IMR-90 (cell line): ENCODE data around the gene RBM15B. TPM values are rescaled to one million over a fixed set of nuclear protein-coding genes. Genes with fewer than 3 reads are reported as not detected.

Experiments used
- ATAC-seq: fragments of 200-7000 bp; cut with Tn5 transposase; 2 replicates; pipeline ENCODE4 v1.9.1; 2020; ENCODE audit warnings: low read depth, mild to moderate bottlenecking, moderate library complexity
- BruUV-seq: library from RNA; stranded (reverse); fragments of 400-500 nt; replicated peaks from 2 replicates; lab custom pipeline; 2021; lab: Mats Ljungman, UMichigan
- CTCF ChIA-PET: fragments of 300-600 bp; formaldehyde crosslinking; extraction: SDS; loops from one replicate; lab custom pipeline; 2021; ENCODE audit warnings: antibody characterized with exemption; lab: Yijun Ruan, JAX
- POLR2A ChIA-PET: fragments of 300-600 bp; sonication (Branson Sonifier 250); formaldehyde crosslinking; loops from one replicate; lab custom pipeline; 2022; ENCODE audit warnings: antibody characterized with exemption; ENCODE audit not compliant: unreplicated experiment; lab: Charles Lee
- DNase-seq: peaks from one replicate; pipeline ENCODE4 v3.0.0; 2013
- H2AFZ ChIP-seq: replicated peaks from 2 replicates; pipeline ENCODE3; 2013; ENCODE audit warnings: low read length, mild to moderate bottlenecking; ENCODE audit not compliant: poor library complexity
- H2AK5ac ChIP-seq: 2 replicates; pipeline ENCODE4 v1.6.1; 2013; ENCODE audit warnings: low read depth, low read length, inconsistent platforms
- H2AK9ac ChIP-seq: replicated peaks from 2 replicates; pipeline ENCODE3; 2013; ENCODE audit warnings: mild to moderate bottlenecking, low read depth, low read length, moderate library complexity; ENCODE audit not compliant: poor library complexity
- H2BK120ac ChIP-seq: 2 replicates; pipeline ENCODE4 v1.6.1; 2013; ENCODE audit warnings: low read depth, low read length, inconsistent platforms
- H2BK15ac ChIP-seq: 3 replicates; pipeline ENCODE4 v1.6.1; 2013; ENCODE audit warnings: low read depth, low read length, inconsistent platforms
- H2BK20ac ChIP-seq: 2 replicates; pipeline ENCODE4 v1.6.1; 2013; ENCODE audit warnings: low read depth, mild to moderate bottlenecking, inconsistent platforms, low read length, moderate library complexity
- H2BK5ac ChIP-seq: 2 replicates; pipeline ENCODE4 v1.6.1; 2013; ENCODE audit warnings: mild to moderate bottlenecking, low read depth, low read length, inconsistent platforms; ENCODE audit not compliant: poor library complexity, severe bottlenecking
- H3K14ac ChIP-seq: replicated peaks from 2 replicates; pipeline ENCODE4 v1.6.1; 2013; ENCODE audit warnings: low read depth, low read length, inconsistent platforms
- H3K18ac ChIP-seq: 2 replicates; pipeline ENCODE4 v1.6.1; 2013; ENCODE audit warnings: low read depth, low read length, control low read depth
- H3K23ac ChIP-seq: 2 replicates; pipeline ENCODE4 v1.6.1; 2013; ENCODE audit warnings: low read depth, low read length, inconsistent platforms
- H3K27ac ChIP-seq: 2 replicates; pipeline ENCODE4 v1.5.1; 2013; ENCODE audit warnings: mild to moderate bottlenecking, control low read depth, low read length; ENCODE audit not compliant: insufficient read depth
- H3K27me3 ChIP-seq: 2 replicates; pipeline ENCODE4 v1.6.1; 2013; ENCODE audit warnings: low read length; ENCODE audit not compliant: control insufficient read depth, insufficient read depth
- H3K36me3 ChIP-seq: 2 replicates; pipeline ENCODE4 v1.6.1; 2013; ENCODE audit warnings: low read length, mixed read lengths; ENCODE audit not compliant: control insufficient read depth, insufficient read depth
- H3K4ac ChIP-seq: 2 replicates; pipeline ENCODE4 v1.6.1; 2013; ENCODE audit warnings: low read depth, low read length, inconsistent platforms
- H3K4me1 ChIP-seq: 2 replicates; pipeline ENCODE4 v1.6.1; 2013; ENCODE audit warnings: low read length, mixed read lengths; ENCODE audit not compliant: control insufficient read depth, insufficient read depth
- H3K4me2 ChIP-seq: 2 replicates; pipeline ENCODE4 v1.6.1; 2013; ENCODE audit warnings: low read depth, mild to moderate bottlenecking, control low read depth, low read length, moderate library complexity
- H3K4me3 ChIP-seq: 2 replicates; pipeline ENCODE4 v1.5.1; 2013; ENCODE audit warnings: low read depth, mild to moderate bottlenecking, control low read depth, low read length, moderate library complexity; ENCODE audit not compliant: insufficient read depth
- H3K56ac ChIP-seq: 2 replicates; pipeline ENCODE4 v1.6.1; 2013; ENCODE audit warnings: low read length, inconsistent platforms; ENCODE audit not compliant: insufficient read depth; ENCODE audit errors: extremely low read depth
- H3K79me1 ChIP-seq, 2 experiments: 2 replicates each; pipeline ENCODE4 v1.6.1; 2013; ENCODE audit warnings: low read length in 2 of 2, inconsistent platforms in 1 of 2, low read depth in 1 of 2
- H3K9ac ChIP-seq: 2 replicates; pipeline ENCODE4 v1.6.1; 2013; ENCODE audit warnings: low read depth, low read length, control low read depth
- H3K9me1 ChIP-seq: 2 replicates; pipeline ENCODE4 v1.6.1; 2013; ENCODE audit warnings: low read length, inconsistent platforms; ENCODE audit not compliant: insufficient read depth
- H3K9me3 ChIP-seq: 2 replicates; pipeline ENCODE4 v1.6.1; 2013; ENCODE audit warnings: low read length; ENCODE audit not compliant: control insufficient read depth, insufficient read depth
- H4K20me1 ChIP-seq: 2 replicates; pipeline ENCODE4 v1.6.1; 2013; ENCODE audit warnings: low read length, inconsistent platforms; ENCODE audit not compliant: insufficient read depth
- H4K5ac ChIP-seq: 2 replicates; pipeline ENCODE4 v1.6.1; 2013; ENCODE audit warnings: mild to moderate bottlenecking, low read depth, low read length, control low read depth
- H4K8ac ChIP-seq, 2 experiments: 2 replicates each; pipeline ENCODE4 v1.6.1; 2013; ENCODE audit warnings: low read depth in 2 of 2, low read length in 2 of 2, control low read depth in 1 of 2, inconsistent platforms in 1 of 2
- H4K91ac ChIP-seq: 2 replicates; pipeline ENCODE4 v1.6.1; 2013; ENCODE audit warnings: low read depth, low read length, inconsistent platforms; ENCODE audit not compliant: insufficient read depth
- CEBPB ChIP-seq: IDR thresholded peaks from 2 replicates; pipeline ENCODE4 v1.6.1; 2012; ENCODE audit warnings: low read depth, low read length, improper control_type of control experiment
- CHD1 ChIP-seq: IDR thresholded peaks from 2 replicates; pipeline ENCODE4 v1.6.1; 2012; ENCODE audit warnings: low read depth, low read length, improper control_type of control experiment
- MAFK ChIP-seq: IDR thresholded peaks from 2 replicates; pipeline ENCODE4 v1.6.1; 2012; ENCODE audit warnings: low read depth, low read length, improper control_type of control experiment
- MAZ ChIP-seq: IDR thresholded peaks from 2 replicates; pipeline ENCODE4 v1.6.1; 2012; ENCODE audit warnings: low read depth, mild to moderate bottlenecking, low read length, improper control_type of control experiment, moderate library complexity, borderline replicate concordance
- MXI1 ChIP-seq: IDR thresholded peaks from 2 replicates; pipeline ENCODE4 v1.6.1; 2012; ENCODE audit warnings: low read depth, mild to moderate bottlenecking, low read length, moderate library complexity, borderline replicate concordance
- POLR2A ChIP-seq: IDR thresholded peaks from 2 replicates; pipeline ENCODE4 v1.6.1; 2012; ENCODE audit warnings: mild to moderate bottlenecking, low read depth, low read length
- RAD21 ChIP-seq: IDR thresholded peaks from 2 replicates; pipeline ENCODE4 v1.6.1; 2012; ENCODE audit warnings: low read length, improper control_type of control experiment
- RCOR1 ChIP-seq: IDR thresholded peaks from 2 replicates; pipeline ENCODE4 v1.6.1; 2012; ENCODE audit warnings: mild to moderate bottlenecking, low read length, improper control_type of control experiment; ENCODE audit not compliant: insufficient replicate concordance
- RFX5 ChIP-seq: IDR thresholded peaks from 2 replicates; pipeline ENCODE4 v1.8.0; 2012; ENCODE audit warnings: low read depth, mild to moderate bottlenecking, low read length, moderate library complexity
- WGBS, 2 experiments: methylation state at CpG; one replicate each; pipeline versions ENCODE4 v1.1.5 to v1.1.7; 2013; ENCODE audit warnings: missing lambda C conversion rate in 2 of 2; ENCODE audit not compliant: insufficient read length in 1 of 2; ENCODE audit errors: extremely low coverage in 2 of 2; 5-methylcytosine and 5-hydroxymethylcytosine counted together
- dilution Hi-C: fragments of 300-500 bp; cut with HindIII; formaldehyde crosslinking; loops from one replicate; pipeline ENCODE4 v1.14.3; 2018; ENCODE audit warnings: low sequenced_read_pairs; ENCODE audit not compliant: unreplicated experiment
- in situ Hi-C: fragments of 300-500 bp; cut with MboI; formaldehyde crosslinking; loops from 3 replicates; pipeline ENCODE4 v1.14.3; 2019; ENCODE audit warnings: low sequenced_read_pairs, inconsistent platforms, mixed read lengths
- intact Hi-C: fragments of 100-400 bp; cut with micrococcal nuclease; formaldehyde crosslinking; loops from 2 replicates; pipeline ENCODE4 v1.10.0; 2022
- polyA plus RNA-seq, 3 experiments: library from polyadenylated mRNA; depleted of rRNA; stranded (reverse); fragments of >200 nt; gene quantifications; 2 replicates each; pipeline ENCODE4 v1.2.3, GENCODE V29; 2012; ENCODE audit warnings: low replicate concordance in 1 of 3
- total RNA-seq: library from RNA; depleted of rRNA; stranded (reverse); fragments of >200 nt; gene quantifications from 2 replicates; pipeline ENCODE4 v1.2.3, GENCODE V29; 2012
- TF ChIP-seq, protein P1 (sequence below): conservative IDR thresholded peaks from 2 replicates; pipeline ENCODE4 v1.5.1; 2012; ENCODE audit warnings: mild to moderate bottlenecking, low read depth, low read length, improper control_type of control experiment
- TF ChIP-seq, protein P2 (sequence below): fragments of 150-350 bp; IDR thresholded peaks from 2 replicates; pipeline ENCODE4 v1.6.1; 2017; ENCODE audit warnings: mild to moderate bottlenecking, antibody characterized with exemption, low read length, low read depth

RBM15B gene
- total and polyA plus RNA-seq, 2 of the 4 experiments (the other 2 are of a cell fraction): 16.2 to 17.4 TPM

DNA sequence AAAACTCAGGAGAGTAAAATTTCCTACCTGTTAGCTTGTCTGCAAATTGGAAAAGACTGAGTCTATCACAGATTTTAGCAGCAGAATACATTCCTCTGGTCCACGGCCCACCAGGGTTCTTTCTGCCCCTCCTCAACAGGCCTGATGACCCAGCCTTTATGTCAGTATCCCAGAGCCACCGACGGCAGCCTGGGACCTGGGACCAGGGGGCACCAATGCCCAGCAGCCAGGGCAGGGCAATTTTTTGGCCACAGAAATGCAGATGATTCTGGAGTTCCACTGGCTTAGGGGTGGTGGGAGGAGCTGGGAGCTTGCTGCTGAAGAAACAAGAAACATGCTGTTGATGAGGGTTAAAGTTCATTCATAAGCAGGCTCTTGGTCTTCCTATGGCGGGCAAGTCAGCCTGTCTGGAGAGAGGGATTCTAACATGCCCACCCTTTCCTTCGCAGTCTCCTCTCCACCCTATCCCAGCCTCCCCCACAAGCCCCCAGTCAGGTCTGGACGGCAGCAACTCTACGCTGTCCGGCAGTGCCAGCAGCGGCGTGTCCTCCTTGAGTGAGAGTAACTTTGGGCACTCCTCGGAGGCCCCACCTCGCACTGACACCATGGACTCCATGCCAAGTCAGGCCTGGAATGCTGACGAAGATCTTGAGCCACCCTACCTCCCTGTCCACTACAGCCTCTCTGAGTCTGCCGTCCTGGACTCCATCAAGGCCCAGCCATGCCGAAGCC, 10.3 kb upstream of the RBM15B start:
- BruUV-seq: no TSS peak
- DNase-seq: no peak
- no peak overlapping the region for H3K4me3 ChIP-seq
- no peak overlapping the region for H3K23ac ChIP-seq
- no peak overlapping the region for H3K14ac ChIP-seq
- H3K9ac ChIP-seq: no peak overlapping the region
- H3K9me3 ChIP-seq: no peaks in the 10 kb centered on the region
- POLR2A ChIA-PET: no interaction called here
- peaks cover 10 to 18% of the 10 kb centered on the region in 2 experiments for H3K79me1 ChIP-seq
- intact Hi-C loops: no loop called here
- H2BK20ac ChIP-seq: no peak overlapping the region
- H4K20me1 ChIP-seq: no peaks in the 10 kb centered on the region
- H3K4ac ChIP-seq: no peak overlapping the region
- H2BK5ac ChIP-seq: no peak overlapping the region
- H4K8ac ChIP-seq: no peak overlapping the region
- H4K91ac ChIP-seq: no peak overlapping the region
- TF ChIP-seq, protein P1, sequence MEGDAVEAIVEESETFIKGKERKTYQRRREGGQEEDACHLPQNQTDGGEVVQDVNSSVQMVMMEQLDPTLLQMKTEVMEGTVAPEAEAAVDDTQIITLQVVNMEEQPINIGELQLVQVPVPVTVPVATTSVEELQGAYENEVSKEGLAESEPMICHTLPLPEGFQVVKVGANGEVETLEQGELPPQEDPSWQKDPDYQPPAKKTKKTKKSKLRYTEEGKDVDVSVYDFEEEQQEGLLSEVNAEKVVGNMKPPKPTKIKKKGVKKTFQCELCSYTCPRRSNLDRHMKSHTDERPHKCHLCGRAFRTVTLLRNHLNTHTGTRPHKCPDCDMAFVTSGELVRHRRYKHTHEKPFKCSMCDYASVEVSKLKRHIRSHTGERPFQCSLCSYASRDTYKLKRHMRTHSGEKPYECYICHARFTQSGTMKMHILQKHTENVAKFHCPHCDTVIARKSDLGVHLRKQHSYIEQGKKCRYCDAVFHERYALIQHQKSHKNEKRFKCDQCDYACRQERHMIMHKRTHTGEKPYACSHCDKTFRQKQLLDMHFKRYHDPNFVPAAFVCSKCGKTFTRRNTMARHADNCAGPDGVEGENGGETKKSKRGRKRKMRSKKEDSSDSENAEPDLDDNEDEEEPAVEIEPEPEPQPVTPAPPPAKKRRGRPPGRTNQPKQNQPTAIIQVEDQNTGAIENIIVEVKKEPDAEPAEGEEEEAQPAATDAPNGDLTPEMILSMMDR: no peak
- TF ChIP-seq, protein P2, sequence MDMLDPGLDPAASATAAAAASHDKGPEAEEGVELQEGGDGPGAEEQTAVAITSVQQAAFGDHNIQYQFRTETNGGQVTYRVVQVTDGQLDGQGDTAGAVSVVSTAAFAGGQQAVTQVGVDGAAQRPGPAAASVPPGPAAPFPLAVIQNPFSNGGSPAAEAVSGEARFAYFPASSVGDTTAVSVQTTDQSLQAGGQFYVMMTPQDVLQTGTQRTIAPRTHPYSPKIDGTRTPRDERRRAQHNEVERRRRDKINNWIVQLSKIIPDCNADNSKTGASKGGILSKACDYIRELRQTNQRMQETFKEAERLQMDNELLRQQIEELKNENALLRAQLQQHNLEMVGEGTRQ: no peak
- no peak for TF ChIP-seq RFX5
- no peak for TF ChIP-seq CHD1
- no peak for TF ChIP-seq MAZ
- TF ChIP-seq MAFK: no peak
- no peak for TF ChIP-seq MXI1
- no peak for TF ChIP-seq POLR2A
- TF ChIP-seq RCOR1: no peak
- TF ChIP-seq RAD21: no peak
- no peak for TF ChIP-seq CEBPB
- no peak overlapping the region for H2AFZ ChIP-seq
- H3K36me3 ChIP-seq: no peaks in the 10 kb centered on the region
- H3K27me3 ChIP-seq: peaks cover 6% of the 10 kb centered on the region
- no peak overlapping the region for H2AK5ac ChIP-seq
- no peak for ATAC-seq
- H3K9me1 ChIP-seq: no peaks in the 10 kb centered on the region
- H3K18ac ChIP-seq: no peak overlapping the region
- no peak overlapping the region for H2AK9ac ChIP-seq
- CTCF ChIA-PET: interaction anchor here (0.6 kb wide), 1 partner anchor 8 kb away, joined by 3 read pairs; no protein-coding TSS in a partner anchor
- H2BK15ac ChIP-seq: no peak overlapping the region
- H3K27ac ChIP-seq: no peak overlapping the region
- H3K56ac ChIP-seq: no peak overlapping the region
- dilution Hi-C loops: no loop called here
- no peak overlapping the region for H3K4me2 ChIP-seq
- no peaks in the 10 kb centered on the region for H3K4me1 ChIP-seq
- H4K5ac ChIP-seq: no peak overlapping the region
- H2BK120ac ChIP-seq: no peak overlapping the region
- in situ Hi-C loops: loop anchor here (25.0 kb wide), 2 partner anchors 557 to 1043 kb away; partner anchors contain the start of genes PARP3, RASSF1, RRP9 and TUSC2
- no CpG with 5 or more reads among the region's 15 CpGs for WGBS, 2 experiments
